NCI-H2081 (cell line): ENCODE results near the gene UPF1.

Experiments
- DNase-seq, 2 experiments: peaks; one replicate each; lab custom pipeline; 2025; lab: John Stamatoyannopoulos, UW

Gene UPF1

GRCh38 chr19:18831524-18832305 lies at the start of gene UPF1:
TSS of gene UPF1 (plus strand) at chr19:18831959. CDS start at chr19:18832210, 251 bp downstream.
- DNase-seq: peak; percentile 93

- no peak for DNase-seq
These were observed 49.1 kb upstream of the UPF1 start for GRCh38 chr19:18782559-18783225.

GRCh38 chr19:18783958-18784785 lies 47.6 kb upstream of the UPF1 start:
- DNase-seq: no peak

GRCh38 chr19:18784786-18785120 lies 47.0 kb upstream of the UPF1 start:
- DNase-seq: no peak

GRCh38 chr19:18785179-18786124 lies 46.3 kb upstream of the UPF1 start:
- DNase-seq: peak; percentile 23 to 70

GRCh38 chr19:18788529-18789421 lies 43.0 kb upstream of the UPF1 start:
- no peak for DNase-seq

GRCh38 chr19:18789422-18789869 lies 42.3 kb upstream of the UPF1 start:
- no peak for DNase-seq

- no peak for DNase-seq
These were observed 41.7 kb upstream of the UPF1 start for GRCh38 chr19:18789883-18790565.

GRCh38 chr19:18790566-18791314 lies 41.0 kb upstream of the UPF1 start, which contains the start of gene COMP:
TSS of gene COMP (minus strand) at chr19:18791305. CDS start at chr19:18791269, 36 bp downstream.
- DNase-seq: no peak

- no peak for DNase-seq
These were observed 40.5 kb upstream of the UPF1 start for GRCh38 chr19:18791315-18791678.

GRCh38 chr19:18792661-18793060 lies 39.1 kb upstream of the UPF1 start:
- DNase-seq: no peak

GRCh38 chr19:18793144-18794028 lies 38.4 kb upstream of the UPF1 start:
- no peak for DNase-seq

GRCh38 chr19:18794029-18794313 lies 37.8 kb upstream of the UPF1 start:
- DNase-seq: no peak

GRCh38 chr19:18794692-18795091 lies 37.1 kb upstream of the UPF1 start:
- no peak for DNase-seq

GRCh38 chr19:18795540-18795939 lies 36.2 kb upstream of the UPF1 start:
- no peak for DNase-seq

GRCh38 chr19:18796239-18796638 lies 35.5 kb upstream of the UPF1 start:
- no peak for DNase-seq

GRCh38 chr19:18798384-18799352 lies 33.1 kb upstream of the UPF1 start:
- peak in 1 of 2 experiments; percentile 5 for DNase-seq
